Upper lobe of left lung (tissue), 6 donors: ENCODE results near the gene PFKP. TPM values are rescaled to one million over a fixed set of nuclear protein-coding genes. Genes with fewer than 3 reads are reported as not detected.

ENCODE experiments used
- ATAC-seq, 2 donors: fragments of 200-7000 bp; cut with Tn5 transposase; one replicate each; pipeline ENCODE4 v1.9.1; 2022; ENCODE audit warnings: mild to moderate bottlenecking in 2 of 2, moderate library complexity in 2 of 2; ENCODE audit not compliant: low FRiP score in 2 of 2
- DNase-seq, 2 donors: peaks; one replicate each; pipeline ENCODE4 v3.0.0-alpha.2; 2019 to 2020
- H3K27ac ChIP-seq, 4 donors: fragments of 200-600 bp; sonication (generic); one replicate each; pipeline ENCODE4 v1.5.1; 2016 to 2019
- H3K27me3 ChIP-seq, 4 donors: fragments of 200-600 bp; sonication (generic); one replicate each; pipeline ENCODE4 v1.5.1; 2017 to 2019
- H3K36me3 ChIP-seq, 4 donors: fragments of 200-600 bp; sonication (generic); one replicate each; pipeline ENCODE4 v1.5.1; 2016 to 2019
- H3K4me1 ChIP-seq, 4 donors: fragments of 200-600 bp; sonication (generic); one replicate each; pipeline ENCODE4 v1.5.1; 2018 to 2019
- H3K4me3 ChIP-seq, 4 donors: fragments of 200-600 bp; sonication (generic); one replicate each; pipeline ENCODE4 v1.5.1; 2017 to 2019; ENCODE audit warnings: mild to moderate bottlenecking in 2 of 4, moderate library complexity in 1 of 4
- H3K9me3 ChIP-seq, 4 donors: fragments of 200-600 bp; sonication (generic); one replicate each; pipeline ENCODE4 v1.5.1; 2018 to 2019
- EP300 ChIP-seq, 4 donors: sonication (generic); formaldehyde crosslinking; IDR thresholded peaks; one replicate each; pipeline ENCODE4 v1.5.1; 2017; ENCODE audit warnings: antibody characterized with exemption in 4 of 4, control low read depth in 2 of 4
- POLR2A ChIP-seq, 4 donors: fragments of 450-650 bp; IDR thresholded peaks; one replicate each; pipeline ENCODE4 v1.5.1; 2016 to 2017; ENCODE audit warnings: antibody characterized with exemption in 4 of 4, mild to moderate bottlenecking in 2 of 4
- POLR2AphosphoS5 ChIP-seq, 2 donors: sonication (generic); formaldehyde crosslinking; IDR thresholded peaks; one replicate each; pipeline ENCODE4 v1.5.1; 2017; ENCODE audit warnings: antibody characterized with exemption in 2 of 2
- WGBS, 2 donors: methylation state at CpG; one replicate each; pipeline ENCODE4 v1.1.5; 2017 to 2018; 5-methylcytosine and 5-hydroxymethylcytosine counted together
- total RNA-seq, 6 donors: library from RNA; depleted of rRNA in 4 of 6; stranded (reverse); fragments of >200 nt in 4 of 6; gene quantifications; one replicate each; pipeline versions ENCODE4 v1.1.0 to v1.2.1, GENCODE V29; 2016 to 2021
- TF ChIP-seq, protein P1 (sequence below), 6 experiments: fragments of 450-650 bp in 4 of 6; fragments of 200-600 bp in 2 of 6; sonication (generic) in 2 of 6; IDR thresholded peaks; one replicate each; pipeline ENCODE4 v1.5.1; 2016 to 2019; ENCODE audit warnings: antibody characterized with exemption in 6 of 6
- donor health status: DM: no; HTN: no; CAD: no; lungs with moderate emphysema.
- donor health status: DM: no; HTN: yes; CAD: no; lungs with severe emphysema.

The PFKP gene
- total RNA-seq, 6 donors from 2014 or later: 18.9 to 42.1 (median 30.8) TPM

DNA sequence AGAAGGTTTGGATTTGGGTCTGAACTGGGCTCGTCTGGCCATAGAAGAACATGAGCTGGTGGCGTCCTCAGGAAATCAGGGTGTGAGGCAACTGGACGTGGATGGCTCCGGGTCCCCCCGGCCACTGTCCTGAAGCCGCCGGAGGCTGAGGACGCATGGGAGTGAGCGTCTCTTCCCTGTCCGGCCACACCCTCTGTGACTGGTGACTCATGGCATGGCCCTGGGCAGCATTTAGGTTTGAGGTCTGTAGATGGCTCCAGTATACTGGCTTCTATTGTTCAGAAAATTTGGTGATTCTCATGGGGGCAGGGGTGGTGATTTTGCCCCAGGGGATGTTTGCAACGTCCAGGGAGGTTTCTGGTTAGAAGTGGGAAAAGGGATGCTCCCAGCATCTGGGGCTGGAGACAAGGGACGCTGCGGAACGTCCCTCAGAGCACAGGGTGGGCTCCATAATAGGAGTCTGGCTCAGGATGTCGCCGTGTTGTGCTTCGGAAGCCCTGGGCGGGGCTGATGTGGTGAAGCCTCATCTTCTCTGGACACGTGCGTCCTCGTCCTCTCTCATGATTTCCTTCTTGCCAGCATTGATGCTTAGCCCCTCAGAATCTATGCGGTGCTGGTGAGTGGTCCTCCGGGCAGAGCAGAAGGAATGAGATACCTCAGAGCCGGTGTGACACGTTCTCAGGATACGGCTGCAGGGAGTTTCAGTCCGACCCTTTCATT, 55.3 kb downstream of the PFKP start:
- no peaks in the 10 kb centered on the region for H3K9me3 ChIP-seq
- H3K27me3 ChIP-seq: no peaks in the 10 kb centered on the region
- ATAC-seq (no peak), DNase-seq (no peak)
- peaks cover 0 to 15% (median 0%) of the 10 kb centered on the region in 4 donors for H3K4me1 ChIP-seq
- WGBS, 2 donors: 89 to 92% methylated on average over 15 to 27 of the region's 27 CpGs
- H3K27ac ChIP-seq: no peak overlapping the region
- H3K4me3 ChIP-seq: no peak overlapping the region
- peaks cover 0 to 11% (median under 1%) of the 10 kb centered on the region in 4 donors for H3K36me3 ChIP-seq
- TF ChIP-seq POLR2A (IDR thresholded peaks at IDR 0.05): no peak

DNA sequence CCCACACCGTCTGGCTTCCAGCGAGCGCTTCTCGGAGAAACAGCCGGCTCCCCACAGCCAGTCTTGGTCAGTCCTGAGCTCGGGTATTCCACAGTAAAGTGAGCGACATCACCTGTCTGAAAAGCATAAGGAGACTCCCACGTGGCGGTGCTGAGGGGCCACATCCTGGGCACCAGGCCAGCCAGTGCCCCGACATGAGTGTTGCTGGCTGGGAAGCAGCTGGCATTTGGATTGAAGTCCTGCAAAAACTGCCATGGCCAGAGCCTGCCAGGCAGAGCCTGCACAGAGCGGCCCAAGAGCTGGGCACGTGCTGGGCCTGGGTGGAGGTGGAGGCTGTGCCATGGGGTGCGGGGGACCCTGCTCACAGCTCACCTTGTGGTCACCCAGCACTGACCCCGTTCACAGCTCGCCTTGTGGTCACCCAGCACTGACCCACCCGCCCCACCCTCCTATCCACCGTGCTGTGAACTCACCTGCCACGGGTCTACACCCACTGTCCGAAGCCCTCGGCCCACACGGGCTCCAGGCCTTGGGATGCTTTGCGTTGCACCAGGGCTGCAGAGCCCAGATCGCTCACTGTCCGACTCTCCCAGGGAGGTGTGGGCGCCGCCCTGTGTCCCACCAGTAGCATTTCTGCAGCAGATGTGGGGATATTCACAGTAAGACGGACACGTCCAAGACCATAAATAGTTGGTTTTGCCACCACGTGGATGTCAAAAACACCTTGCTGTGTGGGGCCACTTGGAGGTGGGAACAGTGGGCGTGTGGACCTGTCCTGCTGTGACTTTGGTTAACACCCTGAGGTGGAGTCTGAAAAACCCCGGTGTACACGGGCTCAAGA, 56.4 kb downstream of the PFKP start:
- Histone ChIP-seq H3K4me3 (no peak overlapping the region), H3K36me3 (peaks cover 0 to 11% (median 0%) of the 10 kb centered on the region in 4 donors), H3K27me3 (no peaks in the 10 kb centered on the region), H3K27ac (no peak overlapping the region), H3K4me1 (peaks cover 0 to 15% (median 0%) of the 10 kb centered on the region in 4 donors), H3K9me3 (peaks cover 0 to 5% (median 0%) of the 10 kb centered on the region in 4 donors)
- DNase-seq (peak; percentile 44 to 86), ATAC-seq (no peak)
- TF ChIP-seq POLR2A (IDR thresholded peaks at IDR 0.05): no peak
- TF ChIP-seq, protein P1, sequence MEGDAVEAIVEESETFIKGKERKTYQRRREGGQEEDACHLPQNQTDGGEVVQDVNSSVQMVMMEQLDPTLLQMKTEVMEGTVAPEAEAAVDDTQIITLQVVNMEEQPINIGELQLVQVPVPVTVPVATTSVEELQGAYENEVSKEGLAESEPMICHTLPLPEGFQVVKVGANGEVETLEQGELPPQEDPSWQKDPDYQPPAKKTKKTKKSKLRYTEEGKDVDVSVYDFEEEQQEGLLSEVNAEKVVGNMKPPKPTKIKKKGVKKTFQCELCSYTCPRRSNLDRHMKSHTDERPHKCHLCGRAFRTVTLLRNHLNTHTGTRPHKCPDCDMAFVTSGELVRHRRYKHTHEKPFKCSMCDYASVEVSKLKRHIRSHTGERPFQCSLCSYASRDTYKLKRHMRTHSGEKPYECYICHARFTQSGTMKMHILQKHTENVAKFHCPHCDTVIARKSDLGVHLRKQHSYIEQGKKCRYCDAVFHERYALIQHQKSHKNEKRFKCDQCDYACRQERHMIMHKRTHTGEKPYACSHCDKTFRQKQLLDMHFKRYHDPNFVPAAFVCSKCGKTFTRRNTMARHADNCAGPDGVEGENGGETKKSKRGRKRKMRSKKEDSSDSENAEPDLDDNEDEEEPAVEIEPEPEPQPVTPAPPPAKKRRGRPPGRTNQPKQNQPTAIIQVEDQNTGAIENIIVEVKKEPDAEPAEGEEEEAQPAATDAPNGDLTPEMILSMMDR (IDR thresholded peaks at IDR 0.05): no peak
- no peak for TF ChIP-seq EP300 (IDR thresholded peaks at IDR 0.05)
- no peak for TF ChIP-seq POLR2AphosphoS5 (IDR thresholded peaks at IDR 0.05)
- 79 to 86% methylated on average over 16 to 31 of the region's 32 CpGs for WGBS, 2 donors

DNA sequence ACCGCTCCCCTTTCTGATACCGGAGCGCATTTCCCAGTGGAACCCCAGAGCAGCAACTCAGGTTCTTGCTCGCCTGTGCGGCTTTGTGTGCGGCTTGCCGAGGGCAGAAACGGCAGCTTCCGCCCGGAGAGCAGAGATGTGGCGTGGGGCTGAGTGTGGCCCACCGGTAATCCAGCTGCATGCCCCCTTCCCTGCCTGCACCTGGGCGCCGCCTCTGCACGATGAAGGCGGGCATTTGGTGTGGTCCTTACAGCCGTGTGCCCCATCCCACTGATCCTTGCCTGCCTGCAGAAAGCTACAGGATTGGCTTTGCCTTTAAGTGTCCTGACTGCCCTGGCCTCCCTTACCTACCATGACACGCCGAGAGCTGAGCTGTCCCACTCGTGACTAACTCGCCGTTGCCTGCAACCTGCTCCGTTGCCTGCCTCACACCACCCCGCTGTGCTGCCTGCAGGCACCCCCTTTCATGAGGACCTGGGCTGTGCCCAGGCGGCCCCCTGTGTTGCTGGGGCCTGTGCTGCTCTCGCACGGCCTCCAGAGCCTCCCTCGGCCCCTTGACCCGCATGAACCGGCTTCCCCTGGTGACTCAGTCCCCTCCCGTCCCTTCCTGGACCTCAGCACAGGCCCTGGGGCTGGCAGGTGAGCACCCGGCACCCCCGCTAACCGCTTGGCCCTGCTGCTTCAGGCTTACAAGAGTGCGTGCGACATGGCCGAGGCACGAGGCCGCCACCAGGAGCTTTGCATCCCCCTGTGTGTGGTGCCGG, 57.2 kb downstream of the PFKP start:
- no peak for ATAC-seq
- Histone ChIP-seq H3K27me3 (no peaks in the 10 kb centered on the region), H3K4me1 (peaks cover 0 to 15% (median 0%) of the 10 kb centered on the region in 4 donors), H3K9me3 (peaks cover 0 to 5% (median 0%) of the 10 kb centered on the region in 4 donors), H3K36me3 (peaks cover 0 to 11% (median 0%) of the 10 kb centered on the region in 4 donors), H3K27ac (no peak overlapping the region), H3K4me3 (no peak overlapping the region)
- TF ChIP-seq EP300 (IDR thresholded peaks at IDR 0.05) (no peak), POLR2AphosphoS5 (IDR thresholded peaks at IDR 0.05) (no peak), POLR2A (IDR thresholded peaks at IDR 0.05) (no peak)
- TF ChIP-seq, protein P1 (IDR thresholded peaks at IDR 0.05): no peak
- DNase-seq: no peak
- WGBS, 2 donors: 90 to 96% methylated on average over 29 to 40 of the region's 40 CpGs

DNA sequence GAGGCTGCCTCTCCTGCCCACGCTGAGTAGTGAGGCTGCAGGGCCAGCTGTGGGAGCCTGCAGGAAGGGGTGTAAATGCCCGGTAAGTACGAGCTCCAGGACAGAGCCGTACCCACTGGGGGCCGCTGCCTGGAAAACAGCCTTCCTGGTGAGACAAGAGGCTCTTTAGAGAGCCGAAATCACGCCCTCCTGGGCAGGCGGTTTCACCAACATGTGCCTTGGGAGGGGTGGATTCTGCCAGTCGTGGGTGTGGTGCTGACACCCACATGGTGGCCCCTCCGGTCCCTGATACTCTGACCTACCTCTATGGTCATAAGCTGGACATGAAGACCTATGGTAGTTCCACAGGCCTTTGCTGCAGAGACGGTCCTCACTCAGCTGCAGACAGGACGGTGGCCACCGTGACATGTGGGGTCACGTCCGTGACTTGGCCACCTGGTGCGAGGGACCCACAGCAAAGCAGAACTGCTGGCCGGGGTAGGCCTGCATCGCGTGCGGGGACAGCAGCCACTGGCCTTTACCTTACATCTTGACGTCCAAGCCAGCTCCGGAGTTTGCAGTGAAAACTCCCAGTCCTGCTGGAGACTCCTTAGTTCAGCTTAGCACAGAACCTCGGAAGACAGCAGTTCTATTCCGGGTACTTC, 58.3 kb downstream of the PFKP start:
- H3K4me3 ChIP-seq: no peak overlapping the region
- H3K36me3 ChIP-seq: peaks cover 0 to 11% (median 3%) of the 10 kb centered on the region in 4 donors
- H3K27me3 ChIP-seq: no peaks in the 10 kb centered on the region
- TF ChIP-seq POLR2AphosphoS5 (IDR thresholded peaks at IDR 0.05) (no peak), POLR2A (IDR thresholded peaks at IDR 0.05) (no peak), EP300 (IDR thresholded peaks at IDR 0.05) (no peak)
- TF ChIP-seq, protein P1 (IDR thresholded peaks at IDR 0.05): no peak
- peaks cover 0 to 5% (median 0%) of the 10 kb centered on the region in 4 donors for H3K9me3 ChIP-seq
- no peak overlapping the region for H3K27ac ChIP-seq
- WGBS, 2 donors: 91 to 94% methylated on average over 7 to 24 of the region's 24 CpGs
- H3K4me1 ChIP-seq: peaks cover 0 to 15% (median 0%) of the 10 kb centered on the region in 4 donors
- DNase-seq: no peak
- no peak for ATAC-seq
